Karpas-422 (cell line): Measurements from ENCODE around the gene TMEM231. TPM values are rescaled to one million over a fixed set of nuclear protein-coding genes. Genes with fewer than 3 reads are reported as not detected.

ENCODE experiments used
- total RNA-seq: library from RNA; depleted of rRNA; stranded (reverse); fragments of >200 nt; shearing (Covaris generic); gene quantifications from 2 replicates; pipeline ENCODE4 v1.2.3, GENCODE V29; 2014; ENCODE audit warnings: low replicate concordance; rRNA removed

TMEM231 gene
- total RNA-seq, 1 experiment from 2014 or later, result 31.2 TPM

Other genes starting within 250 kb of the TMEM231 start
- 33.5 and 64.0 TPM in 2 replicates for gene CFDP1, start 122.7 kb downstream of the TMEM231 start, total RNA-seq
- 32.0 and 45.9 TPM in 2 replicates for gene TMEM170A, start 91.6 kb downstream of the TMEM231 start, total RNA-seq
- not detected in 2 replicates for gene CHST6, start 60.8 kb downstream of the TMEM231 start, total RNA-seq
- gene CHST5, start 20.1 kb downstream of the TMEM231 start, total RNA-seq, result 0.76 and 0.97 TPM in 2 replicates
- gene GABARAPL2, start 10.1 kb upstream of the TMEM231 start, total RNA-seq, result 48.8 and 88.3 TPM in 2 replicates
- gene ADAT1, start 67.0 kb upstream of the TMEM231 start, total RNA-seq, result 58.4 and 97.3 TPM in 2 replicates
- gene KARS1, start 91.4 kb upstream of the TMEM231 start, total RNA-seq, result 137 and 158 TPM in 2 replicates
- 50.2 and 72.0 TPM in 2 replicates for gene TERF2IP, start 91.5 kb upstream of the TMEM231 start, total RNA-seq
- not detected in 2 replicates for gene CPHXL2, start 120.8 kb upstream of the TMEM231 start, total RNA-seq
- not detected in 2 replicates for gene DUXB, start 145.2 kb upstream of the TMEM231 start, total RNA-seq
- not detected in 2 replicates for gene CPHXL, start 170.2 kb upstream of the TMEM231 start, total RNA-seq